Activated T-cell treated with anti-CD3 and anti-CD28 coated beads for 1 hour (primary cell): ENCODE results near the gene CETN2.
"Not testable (repeated sequence)": the region's sequence is repeated elsewhere in the genome, so short reads cannot be mapped to it uniquely, and the experiment has no call there.

Source experiments
- DNase-seq: peaks from one replicate; pipeline ENCODE4 v3.0.0-alpha.2; 2020; ENCODE audit warnings: low read depth

The CETN2 gene

GRCh38 chrX:152830312-152831305 lies at the start of gene CETN2, which contains the start of gene NSDHL:
TSS of gene CETN2 (minus strand) at chrX:152830757. CDS start at chrX:152830710, 47 bp downstream.
TSS of gene NSDHL (plus strand) at chrX:152831063. CDS start at chrX:152846325, 15,262 bp downstream.
- peak; percentile 85 for DNase-seq

GRCh38 chrX:152878976-152879755 lies 48.6 kb upstream of the CETN2 start:
- DNase-seq: no peak

GRCh38 chrX:152876931-152877840 lies 46.6 kb upstream of the CETN2 start:
- no peak for DNase-seq

GRCh38 chrX:152873361-152873760 lies 42.8 kb upstream of the CETN2 start:
- no peak for DNase-seq

- DNase-seq: no peak
Measured at GRCh38 chrX:152872522-152872921, 42.0 kb upstream of the CETN2 start.

GRCh38 chrX:152871260-152871659 lies 40.7 kb upstream of the CETN2 start:
- no peak for DNase-seq

- DNase-seq: no peak
Measured at GRCh38 chrX:152869972-152870371, 39.4 kb upstream of the CETN2 start.

GRCh38 chrX:152866386-152866785 lies 35.8 kb upstream of the CETN2 start:
- DNase-seq: no peak

- DNase-seq: no peak
Measured at GRCh38 chrX:152865232-152865920, 34.8 kb upstream of the CETN2 start.

GRCh38 chrX:152861826-152862225 lies 31.3 kb upstream of the CETN2 start:
- DNase-seq: no peak

- no peak for DNase-seq
Measured at GRCh38 chrX:152861116-152861515, 30.6 kb upstream of the CETN2 start.

- no peak for DNase-seq
Measured at GRCh38 chrX:152853986-152854385, 23.4 kb upstream of the CETN2 start.

GRCh38 chrX:152850465-152850864 lies 19.9 kb upstream of the CETN2 start:
- DNase-seq: no peak

- no peak for DNase-seq
Measured at GRCh38 chrX:152847281-152847680, 16.7 kb upstream of the CETN2 start.

- DNase-seq: no peak
Measured at GRCh38 chrX:152845618-152846240, 15.2 kb upstream of the CETN2 start.

GRCh38 chrX:152844256-152844655 lies 13.7 kb upstream of the CETN2 start:
- DNase-seq: no peak

GRCh38 chrX:152843852-152844251 lies 13.3 kb upstream of the CETN2 start:
- no peak for DNase-seq

- no peak for DNase-seq
Measured at GRCh38 chrX:152842772-152843338, 12.3 kb upstream of the CETN2 start.

GRCh38 chrX:152835470-152835869 lies 4.9 kb upstream of the CETN2 start:
- not testable (repeated sequence) for DNase-seq

GRCh38 chrX:152833378-152833777 lies 2.8 kb upstream of the CETN2 start:
- DNase-seq: no peak
